22Rv1 (cell line): Measurements from ENCODE around the gene GOLGA6L7.
"Not testable (repeated sequence)": the region's sequence is repeated elsewhere in the genome, so short reads cannot be mapped to it uniquely, and the experiment has no call there.

Source experiments
- CTCF ChIP-seq: fragments of 450-650 bp; IDR thresholded peaks from 2 replicates; pipeline ENCODE4 v1.5.1; 2017; ENCODE audit warnings: mild to moderate bottlenecking
- ZFX ChIP-seq: fragments of 450-650 bp; IDR thresholded peaks from 2 replicates; pipeline ENCODE4 v1.6.1; 2017; ENCODE audit warnings: antibody characterized with exemption, borderline replicate concordance

GRCh38 chr15:28819930-28820295 lies 28.5 kb downstream of the GOLGA6L7 start:
- TF ChIP-seq CTCF, ZFX: not testable (repeated sequence)
